ENCODE data around the gene FUNDC1.

FUNDC1 gene

DNA sequence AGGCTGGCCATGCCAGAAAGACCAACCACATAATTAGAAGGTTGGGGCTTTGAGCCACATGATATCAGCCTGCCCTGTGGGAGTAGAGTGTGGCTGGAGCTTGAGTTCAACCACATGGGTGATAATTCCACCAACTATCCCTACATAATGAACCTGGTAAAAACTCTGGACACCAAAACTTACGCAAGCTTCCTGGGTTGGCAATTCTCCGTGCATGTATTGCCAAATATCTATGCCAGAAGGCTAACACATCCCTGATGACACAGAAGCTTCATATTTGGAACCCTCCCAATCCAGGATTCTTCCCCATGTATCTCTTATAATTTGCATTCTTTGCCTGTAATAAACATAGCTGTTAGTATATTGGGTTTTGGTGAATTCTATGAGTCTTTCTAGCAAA lies 68.2 kb downstream of the FUNDC1 start:
- DNase-seq = no peak
